ENCODE results near the gene ZNF771.

- TF ChIP-seq POLR2A (IDR thresholded peaks at IDR 0.05; ENCODE audit: low read depth) = no peak
- no peak for TF ChIP-seq CTCF (IDR thresholded peaks at IDR 0.05)
- TF ChIP-seq EP300 (IDR thresholded peaks at IDR 0.05) = no peak
Measured at GRCh38 chr16:30372038-30372712, 35.2 kb upstream of the ZNF771 start.
